ENCODE data around the gene RASA3.
A peak's percentile ranks its signal among the peaks of the same experiment; 100 is the strongest.
"Not testable (repeated sequence)": the region's sequence is repeated elsewhere in the genome, so short reads cannot be mapped to it uniquely, and the experiment has no call there.

The RASA3 gene

DNA sequence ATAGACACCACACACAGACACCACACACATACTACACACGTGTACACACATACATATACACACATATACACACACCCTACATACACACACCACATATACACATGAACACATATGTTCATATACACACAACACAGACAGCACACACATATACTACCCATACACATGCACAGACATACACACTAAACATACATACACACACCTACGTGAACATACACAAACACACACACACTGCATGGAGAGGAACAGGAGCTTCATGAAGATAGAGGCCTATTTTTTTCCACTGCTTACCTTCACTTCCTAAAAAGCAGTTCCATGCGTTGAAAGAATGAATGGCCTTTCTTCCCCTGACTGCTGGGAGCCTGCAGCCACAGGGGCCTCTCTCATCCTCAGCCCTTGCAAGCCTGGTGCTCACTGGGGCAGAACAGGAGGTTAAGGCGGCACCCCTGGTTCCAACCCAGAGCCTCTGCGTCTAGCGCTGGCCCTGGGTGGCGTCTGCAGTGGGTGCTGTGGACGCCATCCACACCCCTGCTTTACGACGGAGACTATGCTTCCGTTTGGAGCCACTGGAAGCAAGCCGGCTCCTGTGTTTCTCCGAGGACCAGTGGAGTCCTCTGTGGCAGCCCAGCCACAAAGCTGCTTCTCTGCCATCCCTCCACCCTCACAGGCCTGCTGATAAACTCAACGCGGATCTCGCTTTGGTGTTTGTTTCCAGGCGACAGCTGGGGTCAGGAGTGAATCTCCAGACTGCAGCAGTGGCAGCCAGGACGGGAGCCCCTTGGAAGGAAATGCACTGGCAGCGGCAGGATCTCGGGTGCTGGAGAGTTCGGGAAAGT lies 1.9 kb upstream of the RASA3 start:
- no peak for DNase-seq (ENCODE audit: low read depth)
- TF ChIP-seq, protein P1, sequence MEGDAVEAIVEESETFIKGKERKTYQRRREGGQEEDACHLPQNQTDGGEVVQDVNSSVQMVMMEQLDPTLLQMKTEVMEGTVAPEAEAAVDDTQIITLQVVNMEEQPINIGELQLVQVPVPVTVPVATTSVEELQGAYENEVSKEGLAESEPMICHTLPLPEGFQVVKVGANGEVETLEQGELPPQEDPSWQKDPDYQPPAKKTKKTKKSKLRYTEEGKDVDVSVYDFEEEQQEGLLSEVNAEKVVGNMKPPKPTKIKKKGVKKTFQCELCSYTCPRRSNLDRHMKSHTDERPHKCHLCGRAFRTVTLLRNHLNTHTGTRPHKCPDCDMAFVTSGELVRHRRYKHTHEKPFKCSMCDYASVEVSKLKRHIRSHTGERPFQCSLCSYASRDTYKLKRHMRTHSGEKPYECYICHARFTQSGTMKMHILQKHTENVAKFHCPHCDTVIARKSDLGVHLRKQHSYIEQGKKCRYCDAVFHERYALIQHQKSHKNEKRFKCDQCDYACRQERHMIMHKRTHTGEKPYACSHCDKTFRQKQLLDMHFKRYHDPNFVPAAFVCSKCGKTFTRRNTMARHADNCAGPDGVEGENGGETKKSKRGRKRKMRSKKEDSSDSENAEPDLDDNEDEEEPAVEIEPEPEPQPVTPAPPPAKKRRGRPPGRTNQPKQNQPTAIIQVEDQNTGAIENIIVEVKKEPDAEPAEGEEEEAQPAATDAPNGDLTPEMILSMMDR (IDR thresholded peaks at IDR 0.05; ENCODE audit: insufficient read depth, low read depth, low read length, missing control alignments): no peak
- no peak overlapping the region for H3K4me3 ChIP-seq (ENCODE audit: low read length)

GRCh38 chr13:114133552-114133951 lies 1.1 kb upstream of the RASA3 start:
- not testable (repeated sequence) for DNase-seq (ENCODE audit: low read depth); H3K4me3 ChIP-seq (ENCODE audit: low read length)

GRCh38 chr13:114133126-114133525 lies 703 bp upstream of the RASA3 start:
- not testable (repeated sequence) for DNase-seq (ENCODE audit: low read depth); H3K4me3 ChIP-seq (ENCODE audit: low read length)

GRCh38 chr13:114131583-114132418 lies 622 bp downstream of the RASA3 start:
- DNase-seq (ENCODE audit: low read depth): peak; percentile 22
- TF ChIP-seq, protein P1 (IDR thresholded peaks at IDR 0.05; ENCODE audit: insufficient read depth, low read depth, low read length, missing control alignments): no peak
- H3K4me3 ChIP-seq (ENCODE audit: low read length): peak overlapping the region; percentile 50

DNA sequence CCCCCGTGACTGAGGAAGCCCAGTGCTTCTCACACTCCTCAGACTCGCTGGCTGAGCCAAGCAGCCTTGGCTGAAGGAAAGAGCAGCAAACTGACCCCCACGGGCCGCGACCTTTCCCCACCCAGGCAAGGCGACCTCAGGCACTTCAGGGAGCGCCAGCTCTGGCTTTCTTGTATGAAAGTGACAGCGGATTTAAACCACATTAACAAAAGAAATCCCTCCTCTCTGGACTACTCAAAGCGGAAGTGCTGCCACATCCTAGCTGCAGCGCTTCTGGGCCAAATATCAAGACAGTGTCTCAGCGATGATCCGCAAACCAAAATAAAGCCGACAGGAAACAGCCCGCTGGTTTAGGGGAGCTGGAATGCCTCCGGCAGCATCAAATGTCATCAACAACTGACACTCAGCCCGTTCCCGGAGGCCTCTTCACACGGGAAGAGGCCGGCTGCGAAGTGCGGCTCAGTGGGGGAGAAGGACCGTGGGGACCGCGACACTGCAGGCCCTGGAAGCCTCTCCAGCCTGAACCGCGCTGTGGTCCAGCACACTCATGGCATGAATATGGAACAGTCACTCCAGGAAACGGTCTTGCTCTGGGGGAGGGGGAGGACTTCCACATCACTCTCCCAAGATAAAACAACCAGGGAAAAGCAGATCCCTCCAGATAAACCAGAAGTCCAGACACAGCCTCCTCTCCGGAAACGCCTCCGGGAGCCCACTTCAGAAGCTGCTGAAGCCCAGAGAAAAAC lies 1.4 kb downstream of the RASA3 start:
- TF ChIP-seq, protein P1 (IDR thresholded peaks at IDR 0.05; ENCODE audit: insufficient read depth, low read depth, low read length, missing control alignments): no peak
- peak; percentile 78 for DNase-seq (ENCODE audit: low read depth)
- H3K4me3 ChIP-seq (ENCODE audit: low read length): peak overlapping the region; percentile 50

DNA sequence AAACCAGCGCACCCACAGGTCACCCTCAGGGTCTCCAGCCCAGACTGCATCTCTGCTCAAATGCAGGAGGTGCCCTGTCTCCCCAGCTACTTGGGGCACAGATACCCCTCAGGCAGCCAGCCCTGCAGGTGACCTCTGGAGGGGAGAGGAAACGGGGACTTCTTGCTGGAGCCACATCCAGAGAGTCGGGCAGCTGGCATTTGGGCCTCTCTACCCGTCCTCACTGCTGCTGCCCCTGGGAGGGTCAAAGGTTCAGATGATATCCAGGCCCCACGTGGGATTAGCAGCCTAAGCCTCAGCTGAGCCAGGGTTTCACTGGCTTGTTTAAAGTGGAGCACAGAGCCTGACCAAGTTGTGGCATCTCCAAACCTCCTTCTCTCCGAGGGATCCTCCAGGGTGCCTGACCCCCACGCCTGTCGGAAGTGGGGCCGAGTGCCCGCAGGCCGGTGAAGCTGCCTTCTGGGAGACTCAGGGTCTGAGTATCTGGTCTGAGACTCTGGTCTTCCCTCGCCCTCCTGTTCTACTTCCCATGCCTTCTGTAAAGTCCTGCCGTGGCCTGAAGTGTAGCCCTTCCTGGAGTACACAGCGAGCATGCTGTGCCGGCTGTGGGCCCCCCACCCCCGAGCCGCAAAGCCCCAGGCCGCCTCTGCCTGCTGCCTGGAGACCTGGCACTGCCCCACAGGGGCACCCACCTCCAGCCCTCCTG lies 2.1 kb downstream of the RASA3 start:
- no peak for DNase-seq (ENCODE audit: low read depth)
- TF ChIP-seq, protein P1 (IDR thresholded peaks at IDR 0.05; ENCODE audit: insufficient read depth, low read depth, low read length, missing control alignments): no peak
- H3K4me3 ChIP-seq (ENCODE audit: low read length): no peak overlapping the region

DNA sequence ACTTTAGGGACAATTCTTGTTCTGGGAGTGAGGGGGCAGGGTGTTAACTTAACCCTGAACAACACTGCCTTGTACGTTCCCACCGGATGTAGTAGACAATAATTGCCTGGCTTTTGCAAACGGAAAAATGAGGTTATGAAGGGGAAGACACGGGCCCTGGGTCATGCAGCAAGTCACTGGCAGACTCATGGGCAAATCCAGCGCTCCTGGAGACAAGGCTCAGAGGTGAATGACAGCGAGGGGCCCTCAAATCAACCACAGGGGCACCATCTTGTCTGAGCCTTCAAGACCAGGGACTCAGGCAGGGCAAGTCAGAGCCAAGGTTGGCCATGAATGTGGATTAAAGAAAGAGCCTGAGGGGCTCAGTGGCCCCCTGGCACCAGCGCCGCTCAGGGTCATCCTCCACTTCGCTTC lies 2.8 kb downstream of the RASA3 start:
- DNase-seq (ENCODE audit: low read depth): no peak
- TF ChIP-seq, protein P1 (IDR thresholded peaks at IDR 0.05; ENCODE audit: insufficient read depth, low read depth, low read length, missing control alignments): no peak

More for the DNA sequence above, 2.8 kb downstream of the RASA3 start:
- no peak overlapping the region for H3K4me3 ChIP-seq (ENCODE audit: low read length)

Data from epithelial cell of esophagus (primary cell).